Keratinocyte (primary cell): ENCODE data around the gene REV3L. TPM values are rescaled to one million over a fixed set of nuclear protein-coding genes. Genes with fewer than 3 reads are reported as not detected.
"Not testable (repeated sequence)": the region's sequence is repeated elsewhere in the genome, so short reads cannot be mapped to it uniquely, and the experiment has no call there.

Experiments used
- DNase-seq: peaks from one replicate; pipeline ENCODE4 v3.0.0-alpha.2; 2011; ENCODE audit warnings: low read depth, missing footprints, low spot score
- FAIRE-seq: peaks from 2 replicates; lab custom pipeline; 2011; peaks lifted over from hg19 to GRCh38; lab: Jason Lieb, UNC
- H2AFZ ChIP-seq: 2 replicates; pipeline ENCODE4 v1.6.0; 2012; ENCODE audit warnings: low read length, control low read depth, inconsistent platforms; ENCODE audit not compliant: control insufficient read depth
- H3K27ac ChIP-seq: 2 replicates; pipeline ENCODE4 v1.5.1; 2011; ENCODE audit warnings: low read length; ENCODE audit not compliant: control insufficient read depth, insufficient read depth
- H3K27me3 ChIP-seq: 3 replicates; pipeline ENCODE4 v1.6.0; 2011; ENCODE audit warnings: low read length; ENCODE audit not compliant: control insufficient read depth, insufficient read depth; ENCODE audit errors: extremely low read depth
- H3K36me3 ChIP-seq, 2 experiments: 2 replicates in 1 of 2; 3 replicates in 1 of 2; pipeline ENCODE4 v1.5.1; 2011; ENCODE audit warnings: low read length in 2 of 2, mild to moderate bottlenecking in 1 of 2; ENCODE audit not compliant: control insufficient read depth in 2 of 2, insufficient read depth in 2 of 2; ENCODE audit errors: extremely low read depth in 1 of 2
- H3K4me1 ChIP-seq: 3 replicates; pipeline ENCODE4 v1.5.1; 2011; ENCODE audit warnings: low read length; ENCODE audit not compliant: control insufficient read depth, insufficient read depth; ENCODE audit errors: extremely low read depth
- H3K4me2 ChIP-seq: 3 replicates; pipeline ENCODE4 v1.6.0; 2011; ENCODE audit warnings: low read depth, low read length; ENCODE audit not compliant: control insufficient read depth, insufficient read depth; ENCODE audit errors: extremely low read depth
- H3K4me3 ChIP-seq, 3 experiments: fragments of 200-600 bp in 1 of 3; sonication (generic) in 1 of 3; 2 replicates in 2 of 3; 3 replicates in 1 of 3; pipeline ENCODE4 v1.5.1; 2011 to 2016; ENCODE audit warnings: low read length in 3 of 3, mild to moderate bottlenecking in 3 of 3, control low read depth in 2 of 3, inconsistent platforms in 1 of 3, low read depth in 1 of 3, mixed read lengths in 1 of 3, mixed run types in 1 of 3, moderate library complexity in 1 of 3; ENCODE audit not compliant: control insufficient read depth in 2 of 3, insufficient read depth in 2 of 3; ENCODE audit errors: extremely low read depth in 1 of 3
- H3K79me2 ChIP-seq: 2 replicates; pipeline ENCODE4 v1.6.0; 2012; ENCODE audit warnings: low read length; ENCODE audit not compliant: control insufficient read depth, insufficient read depth
- H3K9ac ChIP-seq: 3 replicates; pipeline ENCODE4 v1.6.0; 2011; ENCODE audit warnings: low read length; ENCODE audit not compliant: control insufficient read depth, insufficient read depth; ENCODE audit errors: extremely low read depth
- H3K9me1 ChIP-seq: 3 replicates; pipeline ENCODE4 v1.6.0; 2011; ENCODE audit warnings: low read length; ENCODE audit not compliant: control insufficient read depth, insufficient read depth; ENCODE audit errors: extremely low read depth
- H3K9me3 ChIP-seq: 2 replicates; pipeline ENCODE4 v1.5.1; 2012; ENCODE audit warnings: low read depth, low read length; ENCODE audit not compliant: control insufficient read depth
- H4K20me1 ChIP-seq: 3 replicates; pipeline ENCODE4 v1.6.0; 2011; ENCODE audit warnings: low read length; ENCODE audit not compliant: control insufficient read depth, insufficient read depth; ENCODE audit errors: extremely low read depth
- CTCF ChIP-seq, 3 experiments: IDR thresholded peaks in 1 of 3; conservative IDR thresholded peaks in 1 of 3; optimal IDR thresholded peaks in 1 of 3; 2 replicates in 2 of 3; 3 replicates in 1 of 3; pipeline versions ENCODE3 to v1.5.1; 2011; ENCODE audit warnings: low read length in 3 of 3, mild to moderate bottlenecking in 3 of 3, moderate library complexity in 2 of 3, control low read depth in 1 of 3, inconsistent platforms in 1 of 3; ENCODE audit not compliant: insufficient read depth in 2 of 3; ENCODE audit errors: extremely low read depth in 1 of 3
- EZH2 ChIP-seq: IDR thresholded peaks from one replicate; pipeline ENCODE4 v1.6.1; 2012; ENCODE audit warnings: inconsistent platforms, mild to moderate bottlenecking, low read length, moderate library complexity
- dilution Hi-C: fragments of 300-500 bp; cut with MboI; formaldehyde crosslinking; loops from one replicate; pipeline ENCODE4 v1.7.0; 2020; ENCODE audit warnings: low sequenced_read_pairs; ENCODE audit not compliant: extremely low pct_ligation_motif_present
- polyA plus RNA-seq, 5 experiments: library from polyadenylated mRNA; depleted of rRNA in 3 of 5; stranded (reverse) in 3 of 5; stranded (forward) in 1 of 5; unstranded in 1 of 5; fragments of >200 nt; gene quantifications; 1 replicate in 1 of 5; 2 replicates in 3 of 5; 3 replicates in 1 of 5; pipeline versions ENCODE4 v1.2.1 to v1.2.3, GENCODE V29; 2011 to 2012; ENCODE audit warnings: missing spikeins in 2 of 5, low read depth in 1 of 5, low replicate concordance in 1 of 5

The REV3L gene
- polyA plus RNA-seq, 1 donor (not counting 4 experiments of a cell fraction or from before 2014, with no cell fraction given) = 9.5 TPM

GRCh38 chr6:111256646-111257045, 226.4 kb downstream of the REV3L start:
- no peak overlapping the region for H3K4me2 ChIP-seq

GRCh38 chr6:111255838-111256237, 227.2 kb downstream of the REV3L start:
- H3K79me2 ChIP-seq, H3K27ac ChIP-seq, H2AFZ ChIP-seq, H3K9ac ChIP-seq, FAIRE-seq, H3K4me2 ChIP-seq, H3K27me3 ChIP-seq, H3K9me1 ChIP-seq, H3K4me3 ChIP-seq, H3K9me3 ChIP-seq, H4K20me1 ChIP-seq, dilution Hi-C loops, H3K36me3 ChIP-seq, H3K4me1 ChIP-seq, DNase-seq: not testable (repeated sequence)

More at GRCh38 chr6:111256646-111257045, 226.4 kb downstream of the REV3L start:
- H3K27me3 ChIP-seq = no peaks in the 10 kb centered on the region
- H3K27ac ChIP-seq = no peak overlapping the region
- no peaks in the 10 kb centered on the region for H4K20me1 ChIP-seq
- no peaks in the 10 kb centered on the region for H3K36me3 ChIP-seq
- no peak for FAIRE-seq
- H2AFZ ChIP-seq = no peak overlapping the region
- no peak overlapping the region for H3K9ac ChIP-seq
- H3K79me2 ChIP-seq = peaks cover 6% of the 10 kb centered on the region
- H3K9me1 ChIP-seq = no peaks in the 10 kb centered on the region
- H3K9me3 ChIP-seq = no peaks in the 10 kb centered on the region
- dilution Hi-C loops = no loop called here
- peaks cover 8% of the 10 kb centered on the region for H3K4me1 ChIP-seq
- DNase-seq = no peak
- TF ChIP-seq EZH2 (no peak), CTCF (optimal IDR thresholded peaks at IDR 0.05 in 1 of 3, IDR thresholded peaks at IDR 0.05 in 1 of 3, conservative IDR thresholded peaks at IDR 0.05 in 1 of 3; ENCODE audit: extremely low read depth in 1 of 3, insufficient read depth in 2 of 3, low read length in 3 of 3) (no peak)
- no peak overlapping the region for H3K4me3 ChIP-seq

- Histone ChIP-seq H3K36me3 (no peaks in the 10 kb centered on the region), H2AFZ (no peak overlapping the region), H3K4me1 (no peaks in the 10 kb centered on the region), H3K79me2 (no peaks in the 10 kb centered on the region), H3K27ac (no peak overlapping the region), H4K20me1 (no peaks in the 10 kb centered on the region), H3K9ac (no peak overlapping the region), H3K9me1 (no peaks in the 10 kb centered on the region), H3K4me3 (no peak overlapping the region), H3K4me2 (no peak overlapping the region), H3K27me3 (no peaks in the 10 kb centered on the region), H3K9me3 (no peaks in the 10 kb centered on the region)
- TF ChIP-seq EZH2 = no peak
- no peak for TF ChIP-seq CTCF (optimal IDR thresholded peaks at IDR 0.05 in 1 of 3, IDR thresholded peaks at IDR 0.05 in 1 of 3, conservative IDR thresholded peaks at IDR 0.05 in 1 of 3; ENCODE audit: extremely low read depth in 1 of 3, insufficient read depth in 2 of 3, low read length in 3 of 3)
- FAIRE-seq = no peak
- dilution Hi-C loops = no loop called here
- DNase-seq = no peak
These were observed 228.2 kb downstream of the REV3L start for GRCh38 chr6:111254779-111255166.
